HG03097 (cell line): ENCODE results near the gene AKAP6.

Source experiments
- ATAC-seq: cut with Tn5 transposase; IDR thresholded peaks from one replicate; pipeline ENCODE4 v1.9.1; 2021; ENCODE audit not compliant: unreplicated experiment, low FRiP score

Gene AKAP6

GRCh38 chr14:32329146-32329545 lies at the start of gene AKAP6:
Gene AKAP6 (plus strand): TSS chr14:32329298. CDS start chr14:32433494, 104,196 bp downstream.
- no peak for ATAC-seq

GRCh38 chr14:32286602-32287001 lies 42.5 kb upstream of the AKAP6 start:
- ATAC-seq: no peak

- no peak for ATAC-seq
Observed at GRCh38 chr14:32296366-32296765, 32.7 kb upstream of the AKAP6 start.

GRCh38 chr14:32298346-32298745 lies 30.8 kb upstream of the AKAP6 start:
- no peak for ATAC-seq

GRCh38 chr14:32300136-32300535 lies 29.0 kb upstream of the AKAP6 start:
- ATAC-seq: no peak

DNA sequence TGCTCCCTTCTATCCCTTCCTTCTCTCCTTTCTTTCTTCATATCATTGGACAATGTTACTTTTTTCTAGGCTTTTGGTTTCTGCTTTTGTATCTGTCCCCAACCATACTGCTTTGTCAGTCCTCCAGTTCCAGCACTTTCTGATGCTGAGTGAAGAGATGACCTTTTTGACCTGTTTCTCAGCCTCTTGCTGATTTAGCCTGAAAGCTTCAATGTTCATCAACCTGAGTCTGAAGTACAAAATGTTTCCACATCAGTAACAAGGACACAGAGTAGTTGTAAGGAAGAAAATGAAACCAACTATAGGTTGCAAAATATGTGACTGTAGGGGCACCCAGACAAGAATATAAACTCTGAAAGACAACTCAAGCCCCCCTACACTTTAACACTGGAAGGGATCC lies 25.2 kb upstream of the AKAP6 start:
- no peak for ATAC-seq

GRCh38 chr14:32304296-32304695 lies 24.8 kb upstream of the AKAP6 start:
- no peak for ATAC-seq

DNA sequence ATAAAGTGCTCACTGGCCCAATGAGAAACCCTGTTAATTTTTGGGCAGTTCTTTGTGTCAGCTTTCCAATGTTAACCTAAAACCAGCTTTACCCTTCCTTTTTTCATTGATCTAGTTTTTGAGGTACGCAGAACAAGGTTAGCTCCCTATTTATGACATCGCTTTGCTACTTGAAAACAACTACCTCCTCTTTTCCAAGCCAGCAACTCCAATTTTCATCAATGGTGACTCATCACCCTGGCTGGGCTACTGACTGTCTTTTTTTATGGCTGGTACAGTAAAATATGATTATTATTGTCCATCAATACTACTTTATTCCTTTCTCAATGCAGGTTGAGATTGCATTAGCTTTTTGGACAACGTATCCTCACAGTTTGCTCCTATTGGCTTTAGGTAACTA lies 22.5 kb upstream of the AKAP6 start:
- ATAC-seq: no peak

- ATAC-seq: no peak
Observed at GRCh38 chr14:32307881-32308582, 21.1 kb upstream of the AKAP6 start.

- no peak for ATAC-seq
Observed at GRCh38 chr14:32310876-32311275, 18.2 kb upstream of the AKAP6 start.

DNA sequence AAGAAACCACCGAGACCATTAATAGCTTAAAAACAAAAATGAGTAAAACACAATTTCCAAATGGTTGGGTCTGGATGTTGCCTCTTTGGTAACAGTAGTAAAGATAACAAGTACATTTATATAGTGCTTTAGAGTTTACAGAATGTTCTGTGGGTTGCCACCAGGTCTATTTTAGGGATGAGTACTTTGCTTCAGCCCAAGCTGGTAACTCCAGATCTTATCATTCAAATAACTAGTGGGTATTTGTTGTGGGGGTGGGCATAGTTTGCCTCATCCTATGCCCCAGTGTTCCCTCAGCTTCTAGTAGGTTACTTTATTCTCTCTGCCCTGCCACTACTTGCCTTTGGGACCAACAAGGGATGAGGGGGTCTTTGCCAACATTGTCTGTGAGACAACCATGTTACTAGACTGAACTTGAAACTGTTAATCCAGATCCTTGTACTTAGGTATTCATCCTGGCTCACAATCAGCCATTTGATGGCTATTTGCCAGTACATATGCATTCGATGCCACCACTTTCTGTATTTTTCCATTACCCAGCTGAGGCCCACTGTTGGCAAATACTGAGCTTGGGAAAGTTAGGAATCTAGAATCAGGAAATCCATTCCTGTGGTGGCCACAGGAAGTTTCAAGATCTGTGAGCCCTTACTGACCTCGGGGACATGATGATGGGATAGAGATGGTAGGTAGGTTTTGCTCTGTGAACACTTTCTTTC lies 17.6 kb upstream of the AKAP6 start:
- no peak for ATAC-seq

DNA sequence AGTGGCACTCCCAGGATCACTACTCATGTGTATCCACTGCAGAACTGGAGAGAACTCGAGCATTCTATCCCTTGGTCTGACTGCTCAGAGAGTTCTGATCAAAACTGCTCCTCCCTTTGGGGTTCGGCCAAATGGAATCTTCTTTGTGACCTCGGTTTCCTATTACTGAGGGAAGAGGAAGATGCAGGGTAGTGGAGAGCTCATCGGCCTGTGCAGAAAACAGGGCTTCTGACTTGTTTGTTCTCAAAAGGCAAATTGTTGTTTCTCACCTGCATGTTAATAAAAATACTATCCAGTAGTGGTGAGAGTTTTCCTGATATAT lies 17.1 kb upstream of the AKAP6 start:
- no peak for ATAC-seq

DNA sequence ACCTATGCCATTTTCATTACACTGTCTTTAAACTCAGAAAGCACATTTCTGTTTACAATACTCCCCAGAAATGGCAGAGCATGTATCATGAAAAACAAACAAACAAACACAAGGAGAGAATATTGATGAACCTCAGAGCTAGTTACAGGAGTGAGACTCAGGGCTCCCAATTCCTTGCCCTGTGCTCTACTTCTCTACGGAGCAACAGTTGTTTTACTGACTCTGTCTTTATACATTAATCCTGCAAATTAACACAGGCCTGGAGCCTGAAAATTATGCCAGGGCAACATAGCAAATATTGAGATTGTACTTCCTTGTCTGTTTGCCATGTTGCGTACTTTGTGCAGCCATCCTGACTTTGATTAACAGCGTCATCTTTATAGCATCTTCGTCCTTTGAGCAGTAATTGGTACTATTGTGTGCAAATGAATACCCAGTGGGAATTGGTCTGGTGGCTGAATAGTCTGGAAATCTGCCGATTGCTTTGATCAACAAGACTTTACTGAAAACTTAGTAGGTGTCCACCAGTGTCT lies 15.2 kb upstream of the AKAP6 start:
- no peak for ATAC-seq

DNA sequence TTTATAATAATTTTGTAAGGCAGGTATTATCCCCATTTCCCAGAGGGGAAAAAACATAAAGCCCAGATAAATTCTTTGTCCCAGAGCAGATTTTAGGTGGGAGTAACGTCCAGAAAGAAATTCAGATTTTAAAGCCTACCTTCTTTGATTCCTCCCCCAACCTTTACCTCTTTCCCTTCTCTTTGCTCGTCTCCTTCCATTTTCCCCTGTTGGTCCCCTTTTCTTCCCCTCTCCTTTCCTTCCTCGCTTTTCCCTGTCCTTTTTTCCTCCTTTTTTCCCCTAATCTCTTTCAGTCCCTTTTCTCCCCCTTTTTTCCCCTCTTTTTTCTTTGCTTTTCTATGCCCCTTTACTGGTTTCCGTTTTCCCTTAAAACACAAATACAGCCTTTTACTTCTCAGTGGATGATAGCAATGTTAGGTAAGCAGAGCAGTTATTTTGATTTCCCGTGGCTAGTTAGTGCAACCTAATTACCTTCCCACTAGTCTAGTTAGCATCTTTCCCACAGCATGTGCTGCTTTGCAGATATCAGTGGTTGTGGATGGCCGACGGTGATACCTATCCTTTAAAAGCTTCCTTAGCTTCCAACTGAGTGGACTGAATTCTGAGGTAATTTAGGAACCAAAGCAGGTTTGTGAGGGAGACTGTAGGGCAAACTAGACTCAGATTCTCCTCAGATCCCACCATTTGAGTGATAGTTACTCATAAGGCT lies 10.9 kb upstream of the AKAP6 start:
- ATAC-seq: no peak

DNA sequence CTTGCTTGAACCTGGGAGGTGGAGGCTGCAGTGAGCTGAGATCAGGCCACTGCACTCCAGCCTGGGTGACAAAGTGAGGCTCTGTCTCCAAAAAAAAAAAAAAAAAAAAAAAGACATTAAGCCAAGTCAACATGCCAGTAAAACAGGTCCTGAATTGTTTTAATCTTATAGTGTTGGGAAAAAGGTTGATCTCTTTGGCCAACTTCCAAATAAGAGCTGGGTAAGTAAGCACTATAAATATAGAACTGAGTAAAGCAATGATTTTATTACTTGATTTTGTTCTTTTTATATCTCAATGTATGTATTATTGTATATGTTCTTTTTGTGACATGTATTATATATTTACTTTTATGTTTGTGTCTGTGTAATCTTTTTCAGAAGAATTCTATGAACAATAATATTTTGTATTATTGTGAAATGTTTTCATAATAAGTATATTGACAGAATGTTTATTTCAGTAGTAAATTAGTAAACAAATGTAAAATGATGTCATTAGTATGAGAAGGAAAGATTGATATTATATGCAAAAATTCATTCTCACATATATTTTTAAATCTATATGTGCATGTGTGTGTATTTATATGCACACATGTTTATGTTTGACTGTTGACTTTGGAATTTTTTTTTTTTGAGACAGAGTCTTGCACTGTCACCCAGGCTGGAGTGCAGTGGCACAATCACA lies 9.6 kb upstream of the AKAP6 start:
- ATAC-seq: no peak

GRCh38 chr14:32324601-32325000 lies 4.5 kb upstream of the AKAP6 start:
- ATAC-seq: no peak

DNA sequence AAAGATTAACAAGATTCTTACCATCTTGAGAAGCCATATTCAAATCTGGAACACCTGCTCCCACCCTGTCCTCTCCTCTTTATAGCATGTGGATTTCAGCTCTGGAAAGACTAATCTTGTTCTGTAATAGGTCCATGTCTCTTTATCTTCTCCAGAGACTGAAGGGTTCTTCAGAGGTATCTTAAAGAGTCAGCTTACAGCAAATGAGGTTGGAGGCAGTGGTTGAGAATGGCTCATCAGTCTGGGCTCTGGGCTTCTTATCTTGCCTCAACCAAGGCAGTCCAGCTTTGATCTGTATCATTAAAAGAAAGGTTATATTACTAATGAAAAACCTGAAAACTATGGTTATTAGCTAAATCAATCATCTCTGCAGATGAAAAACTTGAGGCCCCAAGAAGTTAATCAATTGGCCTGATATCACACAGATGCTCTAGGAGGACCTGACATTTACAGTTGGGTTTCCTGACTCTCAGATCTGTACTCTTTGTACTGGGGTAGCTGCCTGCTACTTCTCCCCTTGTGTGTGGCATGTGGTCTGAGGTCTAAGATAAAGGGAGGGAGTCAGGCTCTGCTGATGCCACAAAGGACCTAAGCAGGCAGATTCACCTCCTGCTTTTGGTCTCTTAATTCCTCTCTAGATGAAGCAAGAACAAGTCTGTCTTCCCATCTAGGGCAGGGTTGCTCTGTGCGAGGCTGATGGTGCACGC lies 1.7 kb upstream of the AKAP6 start:
- ATAC-seq: no peak

- no peak for ATAC-seq
Observed at GRCh38 chr14:32329690-32330285, 690 bp downstream of the AKAP6 start.

DNA sequence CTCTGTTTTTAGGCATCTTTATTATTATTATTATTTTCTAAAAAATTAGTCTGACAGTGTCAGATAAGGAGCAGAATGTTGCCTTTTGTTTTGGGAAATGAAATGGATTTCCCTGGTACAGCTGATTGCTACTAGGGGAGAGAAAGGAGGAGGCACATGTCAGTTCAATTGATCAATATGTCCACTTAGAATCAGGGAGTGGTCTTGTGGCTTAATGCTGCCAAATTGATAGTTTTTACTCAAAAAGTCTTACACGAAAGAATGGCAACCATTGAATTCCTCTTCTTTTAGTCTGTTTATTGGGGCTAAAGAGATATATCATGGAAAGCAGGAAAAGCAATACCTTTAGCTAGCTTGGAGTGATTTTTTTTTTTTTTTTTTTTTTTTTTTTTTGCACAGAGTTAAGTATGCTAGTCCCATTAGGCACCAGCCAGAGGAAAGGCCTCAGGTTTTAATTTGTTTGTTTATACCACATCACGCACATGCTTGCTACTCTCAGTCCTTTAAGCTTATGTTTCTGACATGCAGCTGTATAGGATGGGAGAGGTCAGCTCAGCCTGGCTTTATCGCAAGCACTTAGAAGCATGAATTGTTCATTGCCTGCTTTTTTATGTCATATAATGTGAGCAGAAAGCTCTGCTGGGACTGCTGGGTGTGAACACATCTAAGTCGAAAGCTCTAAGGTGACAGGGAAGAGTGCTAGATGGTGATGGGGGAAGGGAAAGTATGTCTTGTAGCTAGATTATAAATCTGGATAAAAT lies 1.4 kb downstream of the AKAP6 start:
- no peak for ATAC-seq
